B cell (primary cell): ENCODE measurements around the gene CD36.

Experiments
- CTCF ChIP-seq: fragments of 200-600 bp; IDR thresholded peaks from one replicate; pipeline ENCODE4 v1.8.0; 2022; ENCODE audit warnings: antibody characterized with exemption, mild to moderate bottlenecking
- EZH2 ChIP-seq: IDR thresholded peaks from 2 replicates; pipeline ENCODE4 v1.6.1; 2012; ENCODE audit warnings: borderline replicate concordance, low read depth, mild to moderate bottlenecking, moderate library complexity, low read length; ENCODE audit not compliant: insufficient read depth, poor library complexity, severe bottlenecking

- TF ChIP-seq CTCF (no peak), EZH2 (no peak)
Measured at GRCh38 chr7:80708123-80708522, 69.7 kb downstream of the CD36 start.
